Natural killer cell treated with Interleukin-12 subunit alpha and Interleukin-12 subunit beta and Interleukin-15 and Interleukin-18, amount 100 ng/mL, for 72 hours (primary cell): ENCODE results near the gene MESP2. TPM values are rescaled to one million over a fixed set of nuclear protein-coding genes. Genes with fewer than 3 reads are reported as not detected.
A peak's percentile ranks its signal among the peaks of the same experiment; 100 is the strongest.

Experiments used
- ATAC-seq, 2 donors: fragments of 150-1000 bp; cut with Tn5 transposase in 1 of 2; sonication (Bioruptor Pico), chemical (Tn5 transposase) in 1 of 2; 2 replicates each; pipeline ENCODE4 v1.10.0; 2021
- DNase-seq: peaks from one replicate; pipeline ENCODE4 v3.0.0; 2022; ENCODE audit warnings: low spot score
- H3K27ac Mint-ChIP-seq, 2 donors: 1 replicate in 1 of 2; 2 replicates in 1 of 2; pipeline ENCODE4 v1.8.0; 2022; ENCODE audit warnings: mixed read lengths in 2 of 2, mild to moderate bottlenecking in 1 of 2, moderate library complexity in 1 of 2
- H3K27me3 Mint-ChIP-seq, 2 donors: 1 replicate in 1 of 2; 2 replicates in 1 of 2; pipeline ENCODE4 v1.8.0; 2022; ENCODE audit warnings: mixed read lengths in 2 of 2
- H3K36me3 Mint-ChIP-seq: one replicate; pipeline ENCODE4 v1.8.0; 2022; ENCODE audit warnings: mixed read lengths
- H3K4me1 Mint-ChIP-seq, 2 donors: 1 replicate in 1 of 2; 2 replicates in 1 of 2; pipeline ENCODE4 v1.8.0; 2022; ENCODE audit warnings: low read depth in 2 of 2, mixed read lengths in 2 of 2, mild to moderate bottlenecking in 1 of 2
- H3K4me3 Mint-ChIP-seq: one replicate; pipeline ENCODE4 v1.8.0; 2022; ENCODE audit warnings: mixed read lengths
- H3K9me3 Mint-ChIP-seq: 2 replicates; pipeline ENCODE4 v1.8.0; 2022; ENCODE audit warnings: mixed read lengths
- total RNA-seq, 2 donors: library from RNA; stranded (reverse); gene quantifications; one replicate each; pipeline ENCODE4 v1.2.3, GENCODE V29; 2022

The MESP2 gene
- total RNA-seq, 2 donors from 2014 or later = not detected

DNA sequence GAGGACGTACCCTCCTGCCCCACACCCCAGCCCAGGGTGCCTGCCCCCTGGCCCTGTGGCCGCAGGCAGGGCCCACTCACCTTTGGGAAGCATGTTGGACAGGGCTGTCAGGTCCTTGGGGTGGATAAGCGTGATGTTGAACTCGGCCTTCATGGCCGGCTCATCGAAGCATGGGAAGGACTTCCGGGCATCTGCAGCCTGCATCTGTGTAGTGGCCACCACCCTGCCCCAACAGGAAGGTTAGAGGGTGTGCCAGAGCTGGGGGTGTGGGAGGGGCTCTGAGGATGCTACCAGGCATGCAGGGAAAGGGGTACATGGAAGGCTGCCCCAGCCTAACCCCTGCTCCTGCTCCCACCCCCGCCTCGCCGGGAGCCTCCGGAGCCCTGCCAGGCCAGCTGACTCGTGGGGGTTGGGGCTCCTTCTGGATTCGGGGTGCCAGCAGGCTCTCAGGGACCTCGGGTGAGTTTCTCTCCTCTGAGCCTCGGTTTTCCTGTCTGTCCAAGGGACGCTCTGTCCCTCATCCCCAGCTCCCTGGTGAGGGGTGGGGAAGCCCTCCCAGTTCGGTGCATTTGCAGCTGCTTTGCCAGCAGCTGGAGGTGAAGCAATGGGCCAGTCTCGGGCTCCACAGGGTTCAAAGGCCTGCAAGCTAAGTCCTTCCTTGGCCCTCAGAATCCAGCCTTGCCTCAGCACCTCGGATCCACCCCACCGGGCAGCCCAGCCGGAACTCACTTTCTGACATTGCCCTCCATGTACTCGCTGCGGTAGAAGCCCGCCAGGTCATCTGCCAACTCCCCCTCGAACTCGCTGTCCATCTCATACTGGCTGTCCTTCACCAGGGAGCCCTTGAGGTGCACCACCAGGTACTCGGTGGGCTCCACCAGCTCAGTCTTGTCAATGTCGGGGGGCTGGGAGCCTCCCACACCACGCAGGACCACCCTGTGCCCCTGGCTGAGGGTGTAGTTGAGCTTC lies 29.4 kb downstream of the MESP2 start:
- ATAC-seq (no peak), DNase-seq (no peak)
- H3K9me3 Mint-ChIP-seq = no peaks in the 10 kb centered on the region
- no peaks in the 10 kb centered on the region for H3K36me3 Mint-ChIP-seq
- no peak overlapping the region for H3K27ac Mint-ChIP-seq
- no peak overlapping the region for H3K4me3 Mint-ChIP-seq
- H3K27me3 Mint-ChIP-seq = peaks cover 5 to 8% of the 10 kb centered on the region in 2 donors
- no peaks in the 10 kb centered on the region for H3K4me1 Mint-ChIP-seq

DNA sequence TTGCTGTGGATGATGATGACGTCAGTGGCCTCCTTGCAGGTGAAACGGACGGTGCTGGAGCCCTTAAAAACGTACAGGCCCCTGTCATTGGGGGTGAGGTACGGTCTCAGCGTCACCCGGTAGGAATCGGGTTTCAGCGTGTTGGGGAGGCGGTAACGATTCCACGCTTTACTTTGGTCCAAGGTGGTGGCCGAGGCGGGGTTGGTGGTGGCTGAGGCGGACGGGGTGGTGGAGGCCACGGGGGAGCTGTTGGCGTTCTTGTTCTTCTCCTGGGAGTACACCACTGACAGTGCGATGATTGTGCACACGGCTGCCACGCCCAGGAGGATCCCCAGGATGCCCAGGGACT lies 30.1 kb downstream of the MESP2 start:
- Mint-ChIP-seq H3K36me3 (no peaks in the 10 kb centered on the region), H3K4me3 (no peak overlapping the region), H3K9me3 (no peaks in the 10 kb centered on the region), H3K27ac (no peak overlapping the region), H3K4me1 (no peaks in the 10 kb centered on the region), H3K27me3 (peaks cover 3 to 8% of the 10 kb centered on the region in 2 donors)
- ATAC-seq (no peak), DNase-seq (no peak)

DNA sequence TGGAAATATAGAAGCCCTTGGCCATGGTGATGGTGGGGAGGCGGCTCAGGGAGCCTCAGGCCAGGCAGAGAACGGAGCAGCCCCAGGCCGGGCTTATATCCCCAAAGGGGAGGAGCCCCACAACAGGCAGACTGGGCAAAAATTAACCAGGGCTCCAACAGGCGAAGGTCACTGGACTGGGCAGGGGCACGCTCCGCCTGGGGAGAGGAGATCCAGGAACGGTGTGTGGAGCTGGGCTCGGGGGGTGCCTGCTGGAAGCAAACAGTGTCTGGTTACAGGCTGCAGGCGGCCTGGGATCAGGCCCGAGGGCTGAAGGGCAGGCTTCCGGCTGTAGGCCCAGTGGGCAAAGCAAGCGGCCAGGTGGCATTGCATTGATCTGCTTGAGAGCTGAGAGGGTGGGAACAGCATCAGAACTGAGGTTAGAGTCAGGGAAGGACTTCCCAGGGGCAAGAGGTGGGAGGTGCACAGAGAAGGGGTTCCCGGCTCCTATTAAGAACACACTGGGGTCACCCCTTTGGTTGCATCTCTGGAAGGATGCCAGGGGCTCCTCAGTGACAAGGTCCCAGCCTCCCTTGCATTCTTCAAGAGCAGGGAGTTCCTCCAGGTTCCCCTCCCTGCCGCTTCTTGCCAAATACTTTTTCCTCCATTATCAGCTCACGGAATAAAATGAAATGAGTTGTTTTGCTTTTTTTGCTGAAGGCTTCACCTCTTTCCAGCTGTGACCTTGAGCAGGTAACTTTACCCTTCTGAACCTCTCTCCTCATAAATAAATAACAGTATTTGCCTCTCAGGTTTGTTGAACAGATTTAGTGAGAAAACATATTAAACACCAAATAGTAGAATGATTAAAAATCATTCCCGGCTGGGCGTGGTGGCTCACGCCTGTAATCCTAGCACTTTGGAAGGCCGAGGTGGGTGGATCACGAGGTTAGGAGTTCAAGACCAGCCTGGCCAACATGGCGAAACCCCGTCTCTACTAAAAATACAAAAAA lies 30.7 kb downstream of the MESP2 start:
- Mint-ChIP-seq H3K9me3 (no peaks in the 10 kb centered on the region), H3K27me3 (peaks cover 4 to 5% of the 10 kb centered on the region in 2 donors), H3K27ac (no peak overlapping the region), H3K36me3 (no peaks in the 10 kb centered on the region), H3K4me3 (no peak overlapping the region), H3K4me1 (no peaks in the 10 kb centered on the region)
- DNase-seq (no peak), ATAC-seq (no peak)

DNA sequence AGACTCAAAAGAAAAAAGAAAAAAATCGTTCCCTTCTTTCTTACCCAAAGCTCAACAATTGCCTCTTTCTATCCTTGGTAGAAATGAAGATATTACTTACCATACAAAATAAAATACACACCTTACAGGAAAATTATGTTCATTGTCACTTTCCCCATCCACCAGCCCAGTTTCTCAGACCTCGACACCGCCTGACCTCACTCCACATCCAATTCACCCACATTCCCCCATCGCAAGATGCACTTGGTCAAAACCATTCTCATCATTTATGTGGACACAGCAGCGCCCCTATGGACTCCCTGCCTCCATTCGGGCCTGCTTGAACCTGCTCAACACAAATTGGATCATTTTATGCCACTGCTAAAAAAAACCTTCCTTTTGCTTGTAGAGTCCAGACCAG lies 31.6 kb downstream of the MESP2 start:
- no peaks in the 10 kb centered on the region for H3K9me3 Mint-ChIP-seq
- ATAC-seq = no peak
- H3K36me3 Mint-ChIP-seq = no peaks in the 10 kb centered on the region
- no peak overlapping the region for H3K27ac Mint-ChIP-seq
- H3K4me1 Mint-ChIP-seq = no peaks in the 10 kb centered on the region
- no peak overlapping the region for H3K4me3 Mint-ChIP-seq
- DNase-seq = no peak
- H3K27me3 Mint-ChIP-seq = peaks cover 0 to 4% of the 10 kb centered on the region in 2 donors

DNA sequence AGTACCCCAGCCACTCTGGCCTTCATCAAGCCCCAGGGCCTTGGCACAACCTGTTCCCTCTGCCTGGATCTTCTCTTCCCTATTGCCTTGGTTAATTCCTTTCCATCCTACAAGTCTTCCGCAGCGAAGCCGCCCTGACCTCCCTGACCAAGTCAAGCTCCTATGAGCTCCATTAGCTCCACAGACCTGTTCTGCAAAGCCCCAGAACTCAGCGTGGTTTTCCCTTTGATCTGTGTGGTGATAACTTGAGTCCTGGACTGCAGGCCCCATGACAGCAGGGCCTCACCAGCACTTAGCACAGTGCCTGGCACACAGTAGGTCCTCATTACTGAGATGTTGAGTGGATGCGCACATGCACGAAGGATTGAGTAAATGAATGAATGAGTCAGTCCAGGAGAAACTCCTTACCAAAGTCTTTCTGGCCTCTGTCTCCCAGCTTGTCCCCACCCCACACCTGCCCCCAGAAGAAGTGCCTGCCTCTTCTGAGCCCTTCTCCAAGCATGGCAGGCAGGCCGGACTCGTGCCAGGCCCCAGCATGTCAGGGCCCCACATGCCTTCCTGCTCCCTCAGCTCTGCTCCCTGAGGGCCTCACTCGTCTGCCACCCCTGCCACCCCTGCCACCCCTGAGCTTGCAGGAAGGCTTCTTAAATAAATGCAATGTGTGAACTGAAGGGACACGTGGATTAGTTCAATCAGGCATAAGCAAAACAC lies 32.2 kb downstream of the MESP2 start:
- H3K4me1 Mint-ChIP-seq = no peaks in the 10 kb centered on the region
- no peak overlapping the region for H3K4me3 Mint-ChIP-seq
- H3K27me3 Mint-ChIP-seq = peaks cover 0 to 5% of the 10 kb centered on the region in 2 donors
- DNase-seq (no peak), ATAC-seq (no peak)
- no peaks in the 10 kb centered on the region for H3K36me3 Mint-ChIP-seq
- H3K9me3 Mint-ChIP-seq = no peaks in the 10 kb centered on the region
- no peak overlapping the region for H3K27ac Mint-ChIP-seq

DNA sequence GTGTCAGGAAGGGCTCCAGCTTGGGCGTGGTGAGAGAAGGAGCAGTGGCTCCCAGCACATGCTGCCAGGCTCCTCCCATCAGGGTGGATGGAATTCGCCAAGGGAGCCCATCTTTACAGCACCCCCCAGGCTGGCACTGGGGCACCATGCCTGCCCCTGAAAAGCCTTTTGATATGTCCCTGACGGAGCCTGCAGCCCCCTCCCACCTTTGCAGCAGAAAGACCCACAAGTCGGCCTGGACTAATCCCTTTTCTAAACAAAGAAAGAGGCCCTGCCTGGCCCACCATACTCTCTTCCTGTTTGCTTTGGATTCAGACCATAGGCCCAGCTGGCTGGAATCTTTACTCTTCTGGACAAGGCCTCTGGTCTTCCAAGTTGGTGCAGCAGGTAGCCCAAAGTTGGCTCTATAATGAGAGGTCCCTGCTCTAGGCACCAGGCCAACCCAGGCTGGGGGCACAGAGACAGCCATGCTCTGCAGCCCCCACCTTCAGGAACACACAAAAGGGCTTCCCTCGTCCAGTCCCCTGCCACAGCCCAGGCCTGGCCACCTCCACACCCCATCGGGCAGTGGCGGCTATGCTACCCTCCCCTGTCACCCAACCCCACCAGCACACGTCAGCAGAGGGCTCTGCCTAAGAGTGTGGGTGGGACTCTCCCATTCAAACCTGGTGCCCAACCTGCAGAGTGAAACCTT lies 33.1 kb downstream of the MESP2 start:
- ATAC-seq (no peak), DNase-seq (no peak)
- H3K27ac Mint-ChIP-seq = no peak overlapping the region
- H3K36me3 Mint-ChIP-seq = no peaks in the 10 kb centered on the region
- no peaks in the 10 kb centered on the region for H3K4me1 Mint-ChIP-seq
- H3K4me3 Mint-ChIP-seq = no peak overlapping the region
- peaks cover 0 to 5% of the 10 kb centered on the region in 2 donors for H3K27me3 Mint-ChIP-seq
- no peaks in the 10 kb centered on the region for H3K9me3 Mint-ChIP-seq

DNA sequence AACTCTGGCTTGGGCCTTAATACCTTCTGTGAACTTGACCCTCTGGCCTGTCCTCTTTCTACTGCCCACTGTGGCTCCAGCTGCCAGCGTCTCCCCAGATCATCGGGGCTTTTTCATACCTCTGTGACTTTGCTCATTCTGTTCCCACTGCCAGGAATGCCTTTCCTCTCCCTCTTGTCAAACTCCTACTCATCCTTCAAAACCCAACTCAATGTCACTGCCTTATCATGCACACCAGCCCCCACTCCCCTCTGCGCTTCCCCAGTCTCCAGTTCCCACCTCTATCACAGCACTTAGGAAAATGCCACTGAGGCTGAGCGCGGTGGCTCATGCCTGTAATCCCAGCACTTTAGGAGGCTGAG lies 33.6 kb downstream of the MESP2 start:
- peaks cover 0 to 5% of the 10 kb centered on the region in 2 donors for H3K27me3 Mint-ChIP-seq
- no peaks in the 10 kb centered on the region for H3K9me3 Mint-ChIP-seq
- H3K27ac Mint-ChIP-seq = no peak overlapping the region
- H3K4me3 Mint-ChIP-seq = no peak overlapping the region
- H3K4me1 Mint-ChIP-seq = no peaks in the 10 kb centered on the region
- ATAC-seq (no peak), DNase-seq (no peak)
- H3K36me3 Mint-ChIP-seq = no peaks in the 10 kb centered on the region

DNA sequence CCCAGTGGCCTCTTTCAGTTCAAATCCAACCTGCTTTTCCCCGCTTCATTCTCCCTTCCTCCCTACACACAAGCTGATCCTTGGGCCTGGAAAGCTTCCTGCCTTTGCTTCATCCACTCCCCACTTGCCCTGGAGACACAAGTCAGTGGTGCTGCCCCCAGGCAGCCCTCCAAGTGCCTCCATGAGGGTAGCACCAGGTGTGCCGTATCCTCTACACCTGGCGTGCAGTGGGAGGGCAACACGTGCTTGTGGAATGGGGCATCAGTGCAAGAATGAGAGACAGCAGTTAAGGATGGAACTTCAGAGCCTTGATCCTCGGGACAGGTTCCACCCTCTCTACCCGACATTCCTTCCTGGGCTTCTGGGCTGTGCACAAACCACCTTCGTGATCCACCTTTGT lies 34.7 kb downstream of the MESP2 start:
- H3K4me3 Mint-ChIP-seq = no peak overlapping the region
- peaks cover 4% of the 10 kb centered on the region in 2 donors for H3K4me1 Mint-ChIP-seq
- DNase-seq (no peak), ATAC-seq (no peak)
- no peaks in the 10 kb centered on the region for H3K9me3 Mint-ChIP-seq
- peaks cover 6% of the 10 kb centered on the region for H3K36me3 Mint-ChIP-seq
- no peak overlapping the region for H3K27ac Mint-ChIP-seq
- H3K27me3 Mint-ChIP-seq = peaks cover 9 to 13% of the 10 kb centered on the region in 2 donors

DNA sequence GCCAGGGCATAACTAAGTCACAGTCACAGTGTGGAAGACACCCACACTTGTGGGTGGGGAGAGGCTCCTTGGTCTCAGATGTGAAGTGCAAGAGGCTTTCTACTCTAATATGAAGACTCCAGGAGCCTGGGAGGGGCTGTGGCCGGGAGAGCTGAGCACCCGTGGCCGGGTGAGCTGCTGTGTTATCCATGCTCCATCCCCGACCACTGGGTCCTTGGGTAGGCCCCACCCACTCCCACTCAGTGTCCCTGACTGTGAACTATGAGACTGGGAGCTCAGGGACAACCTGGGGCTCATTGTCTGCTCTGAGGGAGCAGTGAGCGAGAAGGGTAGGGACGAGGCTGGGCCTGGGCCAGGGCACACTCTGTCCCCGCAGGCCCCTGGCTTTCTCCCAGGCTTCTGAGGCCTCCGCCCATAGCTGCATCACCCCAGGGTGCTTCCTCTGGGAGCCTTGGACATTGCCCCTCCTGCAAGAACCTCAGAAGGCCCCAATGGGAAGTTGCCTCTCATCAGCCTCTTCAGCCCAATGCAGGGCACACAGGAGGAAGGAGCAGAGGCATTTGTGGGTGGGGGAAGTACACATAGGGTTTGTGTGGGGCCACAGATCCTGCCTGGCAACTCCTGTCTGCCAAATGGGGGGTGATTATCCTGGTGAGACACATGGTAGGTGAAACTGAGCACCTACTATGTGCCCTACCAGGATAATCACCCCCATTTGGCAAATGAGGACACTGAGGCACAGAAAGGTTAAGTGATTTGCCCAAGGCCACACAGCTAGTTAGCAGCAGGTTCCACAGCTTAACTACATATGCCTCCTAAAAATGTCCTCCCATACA lies 36.1 kb downstream of the MESP2 start:
- Mint-ChIP-seq H3K9me3 (no peaks in the 10 kb centered on the region), H3K27me3 (peaks cover 18 to 21% of the 10 kb centered on the region in 2 donors), H3K36me3 (peaks cover 12% of the 10 kb centered on the region), H3K4me1 (peaks cover 4 to 10% of the 10 kb centered on the region in 2 donors), H3K4me3 (no peak overlapping the region), H3K27ac (no peak overlapping the region)
- ATAC-seq = no peak
- no peak for DNase-seq

DNA sequence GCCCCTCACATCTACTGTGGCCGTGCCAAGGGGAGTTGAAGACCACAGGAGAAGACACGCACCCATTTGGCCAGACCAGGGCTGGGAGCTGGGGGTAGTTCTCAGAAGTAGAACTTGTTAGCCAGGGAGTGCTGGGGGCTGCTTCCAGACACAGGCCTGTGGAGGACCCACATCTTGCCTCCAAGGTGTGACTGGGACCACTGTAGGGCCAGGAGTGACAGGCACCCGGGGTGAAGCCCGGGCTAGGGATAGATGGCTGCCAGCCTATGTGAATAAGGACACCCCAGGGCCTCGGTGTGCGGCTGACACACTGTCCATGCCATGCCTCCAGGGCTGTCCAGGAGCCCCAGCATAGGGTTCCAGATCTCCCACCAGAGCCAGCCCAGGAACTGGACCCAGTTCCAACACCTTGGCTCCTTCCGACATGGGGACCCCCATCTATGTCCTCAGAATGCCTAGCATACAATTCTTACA lies 36.8 kb downstream of the MESP2 start:
- peaks cover 4 to 10% of the 10 kb centered on the region in 2 donors for H3K4me1 Mint-ChIP-seq
- H3K36me3 Mint-ChIP-seq = peaks cover 12% of the 10 kb centered on the region
- H3K27ac Mint-ChIP-seq = no peak overlapping the region
- no peaks in the 10 kb centered on the region for H3K9me3 Mint-ChIP-seq
- H3K27me3 Mint-ChIP-seq = peaks cover 20 to 21% of the 10 kb centered on the region in 2 donors
- no peak overlapping the region for H3K4me3 Mint-ChIP-seq
- DNase-seq (no peak), ATAC-seq (no peak)

DNA sequence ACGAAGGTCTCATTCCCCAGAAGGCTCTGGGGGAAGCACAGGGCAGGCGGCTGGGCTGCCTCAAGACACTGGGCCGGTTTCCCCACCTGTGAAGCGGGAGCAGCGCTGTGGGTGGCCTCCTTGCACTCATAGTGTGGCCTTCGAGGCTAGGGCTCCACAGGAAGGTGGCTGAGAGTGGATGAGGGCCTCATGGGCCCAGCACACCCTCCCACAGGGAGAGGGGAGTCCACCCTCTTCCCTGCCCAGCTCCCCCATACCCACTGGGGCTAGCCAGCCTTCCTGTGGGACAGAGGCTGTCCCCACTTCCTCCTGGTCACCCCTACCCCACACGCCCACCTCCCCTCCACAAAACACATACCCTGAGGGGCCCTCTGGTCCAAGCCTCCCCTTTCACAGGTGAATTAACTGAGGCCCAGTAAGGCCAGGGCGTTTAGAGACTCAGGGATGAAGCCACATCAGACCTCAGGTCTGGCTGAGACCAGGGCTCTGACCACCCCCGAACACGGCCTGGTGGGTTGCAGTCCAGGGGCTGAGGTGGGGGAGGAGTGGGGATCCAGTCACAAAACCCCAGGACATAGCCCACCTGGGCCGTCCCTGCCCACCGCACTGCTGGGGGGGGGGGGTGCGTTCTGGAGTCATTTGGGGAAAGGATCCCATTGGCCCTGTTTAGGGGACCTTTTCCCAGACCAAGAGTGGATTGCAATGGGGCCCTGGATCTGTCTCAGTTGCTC lies 37.4 kb downstream of the MESP2 start:
- H3K4me3 Mint-ChIP-seq = peak overlapping the region; percentile 48

More for the DNA sequence above, 37.4 kb downstream of the MESP2 start:
- ATAC-seq (no peak), DNase-seq (no peak)
- Mint-ChIP-seq H3K27ac (no peak overlapping the region), H3K9me3 (no peaks in the 10 kb centered on the region), H3K27me3 (peaks cover 25 to 26% of the 10 kb centered on the region in 2 donors), H3K36me3 (peaks cover 12% of the 10 kb centered on the region), H3K4me1 (peaks cover 4 to 10% of the 10 kb centered on the region in 2 donors)
